Fibroblast of villous mesenchyme (primary cell): ENCODE measurements around the gene CSF1R. TPM values are rescaled to one million over a fixed set of nuclear protein-coding genes. Genes with fewer than 3 reads are reported as not detected.
A peak's percentile ranks its signal among the peaks of the same experiment; 100 is the strongest.

ENCODE experiments used
- DNase-seq: peaks from one replicate; pipeline ENCODE4 v3.0.0-alpha.2; 2010; ENCODE audit warnings: low read depth
- H3K4me3 ChIP-seq: 2 replicates; pipeline ENCODE4 v1.5.1; 2011; ENCODE audit warnings: low read depth, mild to moderate bottlenecking, low read length
- total RNA-seq: library from RNA; depleted of rRNA; stranded (reverse); fragments of >200 nt; gene quantifications from 2 replicates; pipeline ENCODE4 v1.2.3, GENCODE V29; 2012
- TF ChIP-seq, protein P1 (sequence below): IDR thresholded peaks from 2 replicates; pipeline ENCODE4 v1.5.1; 2012; ENCODE audit warnings: low read depth, mild to moderate bottlenecking, low read length; ENCODE audit not compliant: insufficient read depth

The CSF1R gene
- total RNA-seq, 1 donor = under 0.01 TPM

DNA sequence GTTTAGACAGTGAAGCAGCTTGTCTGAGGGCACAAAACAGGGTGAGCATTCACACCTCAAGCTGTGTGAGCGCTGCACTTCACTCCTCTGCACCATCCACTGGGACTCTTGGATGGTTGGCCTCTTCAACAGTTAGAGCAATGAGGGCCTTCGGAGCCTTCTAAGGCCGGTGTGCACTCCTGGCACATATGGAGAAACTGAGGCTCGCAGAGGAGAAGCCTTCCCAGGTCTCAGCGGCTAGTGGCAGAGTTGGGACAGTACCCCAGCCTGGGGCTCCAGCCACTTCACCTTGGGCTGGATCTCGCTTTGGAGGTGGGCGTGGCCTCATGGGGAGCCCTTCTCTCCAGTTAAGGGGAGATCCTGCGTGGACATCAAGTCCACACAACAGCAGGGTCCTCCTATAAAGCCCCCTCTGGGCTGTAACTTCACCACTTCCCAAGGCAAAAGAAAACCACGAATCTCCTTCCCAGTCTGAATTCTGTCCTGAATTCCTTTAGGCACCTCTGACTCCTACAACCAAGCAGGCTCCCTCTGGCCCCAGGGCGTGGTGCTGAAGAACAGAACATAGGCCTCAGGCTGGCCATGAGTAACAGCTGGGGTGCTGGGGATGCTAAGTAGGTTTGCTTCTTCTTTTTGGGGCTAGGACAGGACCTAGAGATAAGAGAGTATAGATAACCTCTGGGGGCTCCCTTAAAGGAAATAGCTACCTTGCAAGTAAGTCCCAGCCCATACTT lies 30.5 kb upstream of the CSF1R start:
- no peak overlapping the region for H3K4me3 ChIP-seq
- DNase-seq = peak; percentile 58
- TF ChIP-seq, protein P1, sequence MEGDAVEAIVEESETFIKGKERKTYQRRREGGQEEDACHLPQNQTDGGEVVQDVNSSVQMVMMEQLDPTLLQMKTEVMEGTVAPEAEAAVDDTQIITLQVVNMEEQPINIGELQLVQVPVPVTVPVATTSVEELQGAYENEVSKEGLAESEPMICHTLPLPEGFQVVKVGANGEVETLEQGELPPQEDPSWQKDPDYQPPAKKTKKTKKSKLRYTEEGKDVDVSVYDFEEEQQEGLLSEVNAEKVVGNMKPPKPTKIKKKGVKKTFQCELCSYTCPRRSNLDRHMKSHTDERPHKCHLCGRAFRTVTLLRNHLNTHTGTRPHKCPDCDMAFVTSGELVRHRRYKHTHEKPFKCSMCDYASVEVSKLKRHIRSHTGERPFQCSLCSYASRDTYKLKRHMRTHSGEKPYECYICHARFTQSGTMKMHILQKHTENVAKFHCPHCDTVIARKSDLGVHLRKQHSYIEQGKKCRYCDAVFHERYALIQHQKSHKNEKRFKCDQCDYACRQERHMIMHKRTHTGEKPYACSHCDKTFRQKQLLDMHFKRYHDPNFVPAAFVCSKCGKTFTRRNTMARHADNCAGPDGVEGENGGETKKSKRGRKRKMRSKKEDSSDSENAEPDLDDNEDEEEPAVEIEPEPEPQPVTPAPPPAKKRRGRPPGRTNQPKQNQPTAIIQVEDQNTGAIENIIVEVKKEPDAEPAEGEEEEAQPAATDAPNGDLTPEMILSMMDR = no peak

DNA sequence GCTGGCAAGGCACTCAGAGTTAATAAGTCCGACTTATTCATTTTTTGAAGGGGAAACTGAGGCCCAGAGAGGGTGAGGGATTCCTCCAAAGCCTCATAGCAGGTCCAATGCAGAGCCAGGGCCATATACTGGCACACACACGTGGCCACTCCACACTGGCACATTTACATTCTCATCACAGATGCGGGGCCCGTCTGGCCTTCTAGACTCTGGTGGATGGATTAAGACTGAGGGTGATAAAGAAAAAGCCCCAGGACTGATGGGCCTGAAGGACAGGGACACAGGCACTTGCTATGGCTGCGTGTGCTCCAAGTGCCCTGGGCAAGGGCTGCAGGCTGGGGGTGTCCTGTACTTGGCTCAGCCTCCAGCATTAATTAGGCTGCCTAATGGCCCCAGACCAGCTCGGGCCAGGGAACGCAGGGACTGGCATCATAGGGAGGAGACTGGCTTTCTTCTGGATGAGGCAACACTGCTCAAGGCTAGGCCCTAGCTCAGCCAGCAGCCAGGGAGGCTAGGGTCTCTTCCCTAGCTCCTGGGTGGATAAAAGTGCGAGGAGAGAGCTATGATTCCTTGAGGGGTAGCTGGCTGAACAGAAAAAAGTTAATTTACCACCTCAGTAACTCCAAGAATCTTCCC lies 28.5 kb upstream of the CSF1R start:
- TF ChIP-seq, protein P1 = no peak
- no peak overlapping the region for H3K4me3 ChIP-seq
- no peak for DNase-seq

DNA sequence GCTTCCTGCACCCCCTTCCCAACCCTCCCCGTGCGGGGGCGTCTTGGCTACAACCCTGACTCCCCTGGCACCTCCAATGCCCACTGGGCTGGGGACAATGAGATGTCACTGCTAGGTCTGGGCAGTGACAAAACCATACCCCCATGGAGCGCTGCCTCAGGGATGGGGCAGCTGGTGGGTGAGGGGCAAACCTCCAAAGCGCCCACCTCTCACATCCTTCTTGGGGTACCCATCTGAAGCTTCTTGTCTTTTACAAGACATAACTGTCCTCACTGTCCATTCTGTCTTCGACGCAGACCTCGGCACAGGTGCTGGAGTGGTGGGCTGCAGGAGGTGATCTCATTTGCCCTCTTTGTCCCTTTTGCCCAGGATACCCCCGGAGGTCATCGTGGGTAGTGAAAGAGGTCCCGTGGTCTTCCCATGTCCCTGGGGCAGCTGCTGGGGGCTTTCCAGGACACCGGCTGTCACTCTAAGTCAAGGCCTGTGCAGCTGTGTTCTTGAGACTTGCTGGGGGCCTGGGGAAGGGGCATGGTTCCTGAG lies 27.8 kb upstream of the CSF1R start:
- TF ChIP-seq, protein P1 = peak; percentile 9
- no peak for DNase-seq
- no peak overlapping the region for H3K4me3 ChIP-seq

DNA sequence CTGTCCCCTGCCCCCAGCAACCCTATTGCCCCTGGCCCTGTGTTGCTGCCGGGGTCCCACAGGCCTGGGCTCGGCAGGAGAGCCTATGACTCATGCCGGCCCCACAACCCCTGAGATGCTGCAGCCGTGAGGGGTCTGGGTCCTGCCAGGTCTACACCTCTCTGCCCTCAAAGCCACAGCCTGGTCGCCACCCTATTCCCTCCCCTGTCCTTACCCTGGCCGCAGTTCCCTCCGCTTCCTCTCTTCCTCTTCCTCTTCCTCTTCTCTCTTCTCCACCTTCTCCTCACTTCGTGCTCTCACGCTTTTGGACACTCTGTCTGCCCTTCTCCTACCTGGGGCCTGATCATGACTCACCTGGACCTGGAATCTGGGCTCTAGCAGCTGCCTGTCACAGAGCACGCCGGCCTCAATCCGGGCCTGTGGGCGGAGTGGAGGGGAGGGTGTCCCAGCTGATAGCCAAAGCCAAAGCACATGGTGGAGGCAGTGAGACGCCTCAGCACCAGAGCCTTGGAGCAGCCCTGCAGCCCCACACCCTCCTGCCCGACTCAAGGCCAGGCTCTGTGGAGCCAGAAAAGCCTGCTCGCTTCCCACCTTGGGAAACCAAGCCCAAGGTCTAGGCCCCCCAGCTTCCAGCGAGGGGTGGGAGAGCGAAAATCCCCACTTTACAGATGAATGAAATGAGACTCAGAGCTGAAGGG lies 26.8 kb upstream of the CSF1R start:
- TF ChIP-seq, protein P1 = no peak
- DNase-seq = peak; percentile 39
- H3K4me3 ChIP-seq = no peak overlapping the region

DNA sequence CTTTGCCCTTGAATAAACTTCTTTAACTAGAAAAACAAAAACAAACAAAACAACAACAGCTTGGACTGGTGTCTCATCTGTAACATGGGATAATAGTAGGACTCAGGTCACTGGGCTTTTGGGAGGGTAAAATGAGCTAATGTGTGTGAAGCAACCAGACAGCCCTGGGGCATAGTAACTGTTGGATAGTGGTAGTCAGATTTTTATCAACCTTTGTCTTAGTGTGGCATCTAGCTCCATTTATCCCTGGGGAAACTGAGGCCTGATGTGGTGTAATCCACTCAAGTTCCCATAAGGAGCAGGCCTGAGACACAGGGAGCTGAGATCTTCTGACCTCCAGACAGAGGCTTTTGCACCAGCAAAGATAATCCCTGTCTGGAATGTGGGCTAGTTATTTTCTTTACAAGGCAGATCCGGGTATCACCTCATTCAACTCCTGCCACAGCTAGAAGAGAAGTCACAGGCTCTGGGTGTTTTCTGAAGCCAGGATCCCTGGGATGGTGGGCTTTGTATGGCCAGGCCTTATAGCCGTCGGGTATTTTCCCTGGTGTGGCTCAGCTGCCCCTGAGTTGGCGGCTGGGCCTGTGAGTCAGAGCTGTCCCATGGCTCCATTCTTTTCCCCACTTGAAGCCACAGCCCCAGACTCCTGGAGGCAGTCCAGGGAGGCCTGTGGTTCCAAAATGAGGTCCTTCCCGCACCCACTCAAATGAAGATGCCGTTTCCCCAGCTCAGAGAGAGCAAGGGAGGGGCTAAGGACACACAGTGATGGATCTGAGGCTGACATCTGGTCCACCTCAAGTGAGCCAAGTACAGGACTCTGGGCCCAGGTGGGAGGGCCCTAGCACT lies 26.1 kb upstream of the CSF1R start:
- peak; percentile 96 for DNase-seq
- TF ChIP-seq, protein P1 = no peak

DNA sequence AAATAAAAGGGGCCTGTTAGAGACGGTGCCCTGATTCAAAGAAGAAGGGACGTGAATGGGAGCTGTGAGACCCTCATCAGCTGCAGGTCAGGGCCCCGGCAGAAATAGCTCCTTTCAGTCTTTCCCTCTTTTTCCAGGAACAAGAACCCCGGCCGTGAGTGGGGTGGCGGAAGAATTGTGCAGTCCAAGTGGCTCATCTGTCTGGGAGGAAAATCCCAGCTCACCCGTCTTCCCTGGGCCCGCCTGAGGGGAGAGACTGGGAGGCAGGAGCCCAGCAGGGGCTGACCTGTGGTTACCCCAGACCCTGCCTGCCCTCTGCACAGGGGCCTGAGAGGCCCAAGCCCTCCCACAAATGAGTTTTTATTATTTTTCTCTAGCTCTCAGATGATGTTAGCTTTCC lies 24.8 kb upstream of the CSF1R start:
- no peak for DNase-seq

More for the DNA sequence above, 26.1 kb upstream of the CSF1R start:
- no peak overlapping the region for H3K4me3 ChIP-seq

More for the DNA sequence above, 24.8 kb upstream of the CSF1R start:
- H3K4me3 ChIP-seq = no peak overlapping the region
- TF ChIP-seq, protein P1 = no peak
